ENCODE results near the gene PROC. TPM values are rescaled to one million over a fixed set of nuclear protein-coding genes. Genes with fewer than 3 reads are reported as not detected.
A peak's percentile ranks its signal among the peaks of the same experiment; 100 is the strongest.

PROC gene
- total and polyA plus RNA-seq, 8 donors: 0.50 to 4.6 (median 3.7) TPM; not detected in 1

DNA sequence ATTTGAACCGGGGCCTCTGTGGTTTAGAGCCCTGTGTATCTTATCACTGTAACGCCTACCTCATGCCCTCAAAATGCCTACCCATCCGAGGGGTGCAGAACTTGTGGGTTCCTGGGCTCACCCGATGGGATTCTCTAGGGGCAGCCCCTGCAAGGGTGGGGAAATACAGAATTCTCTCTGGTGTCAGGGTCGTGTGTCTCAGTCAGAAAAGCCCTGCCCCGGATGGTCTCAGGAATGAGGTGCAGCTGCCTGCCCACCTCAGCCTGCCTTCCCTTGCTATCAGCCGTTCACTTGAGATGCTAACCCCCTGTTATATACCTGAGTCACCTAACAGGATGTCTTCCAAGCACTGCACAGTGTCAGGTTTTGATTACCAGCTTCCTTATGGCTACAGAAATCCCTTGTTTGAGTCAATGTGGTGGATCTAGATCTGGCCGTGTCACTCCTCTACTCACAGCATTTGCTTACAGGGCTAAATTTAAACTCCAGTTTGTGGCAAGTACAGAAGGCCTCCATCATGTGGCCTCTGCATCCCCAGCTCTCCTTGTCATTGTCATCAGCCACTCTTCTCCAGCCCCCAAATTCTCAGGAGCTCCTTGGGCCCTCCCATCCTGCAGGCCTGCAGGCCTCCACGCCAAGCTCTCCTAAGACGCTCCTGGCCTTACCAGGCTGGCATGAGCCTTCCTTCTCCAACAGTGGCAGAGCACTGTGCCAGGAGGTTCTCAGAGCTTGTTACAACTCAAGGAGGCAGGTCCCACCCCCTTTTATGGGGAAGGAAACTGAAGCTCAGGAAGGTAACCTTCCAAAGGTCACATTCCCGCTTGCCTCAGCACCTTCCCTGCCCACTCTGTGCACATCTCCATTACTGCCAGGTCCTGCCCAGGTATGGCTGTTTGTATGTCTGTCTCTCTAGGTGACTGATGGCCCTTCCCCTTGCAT is 16.2 kb upstream of the PROC start:
- DNase-seq (no peak), ATAC-seq (no peak)
- Histone ChIP-seq H3K27me3 (no peaks in the 10 kb centered on the region), H3K9me3 (no peaks in the 10 kb centered on the region), H3K27ac (no peak overlapping the region), H3K36me3 (no peaks in the 10 kb centered on the region), H3K4me1 (peaks cover 14 to 37% of the 10 kb centered on the region in 2 donors), H3K4me3 (no peak overlapping the region)
- TF ChIP-seq, protein P1, sequence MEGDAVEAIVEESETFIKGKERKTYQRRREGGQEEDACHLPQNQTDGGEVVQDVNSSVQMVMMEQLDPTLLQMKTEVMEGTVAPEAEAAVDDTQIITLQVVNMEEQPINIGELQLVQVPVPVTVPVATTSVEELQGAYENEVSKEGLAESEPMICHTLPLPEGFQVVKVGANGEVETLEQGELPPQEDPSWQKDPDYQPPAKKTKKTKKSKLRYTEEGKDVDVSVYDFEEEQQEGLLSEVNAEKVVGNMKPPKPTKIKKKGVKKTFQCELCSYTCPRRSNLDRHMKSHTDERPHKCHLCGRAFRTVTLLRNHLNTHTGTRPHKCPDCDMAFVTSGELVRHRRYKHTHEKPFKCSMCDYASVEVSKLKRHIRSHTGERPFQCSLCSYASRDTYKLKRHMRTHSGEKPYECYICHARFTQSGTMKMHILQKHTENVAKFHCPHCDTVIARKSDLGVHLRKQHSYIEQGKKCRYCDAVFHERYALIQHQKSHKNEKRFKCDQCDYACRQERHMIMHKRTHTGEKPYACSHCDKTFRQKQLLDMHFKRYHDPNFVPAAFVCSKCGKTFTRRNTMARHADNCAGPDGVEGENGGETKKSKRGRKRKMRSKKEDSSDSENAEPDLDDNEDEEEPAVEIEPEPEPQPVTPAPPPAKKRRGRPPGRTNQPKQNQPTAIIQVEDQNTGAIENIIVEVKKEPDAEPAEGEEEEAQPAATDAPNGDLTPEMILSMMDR (IDR thresholded peaks at IDR 0.05): no peak
- intact Hi-C loops (cut with DNase I): no loop called here

DNA sequence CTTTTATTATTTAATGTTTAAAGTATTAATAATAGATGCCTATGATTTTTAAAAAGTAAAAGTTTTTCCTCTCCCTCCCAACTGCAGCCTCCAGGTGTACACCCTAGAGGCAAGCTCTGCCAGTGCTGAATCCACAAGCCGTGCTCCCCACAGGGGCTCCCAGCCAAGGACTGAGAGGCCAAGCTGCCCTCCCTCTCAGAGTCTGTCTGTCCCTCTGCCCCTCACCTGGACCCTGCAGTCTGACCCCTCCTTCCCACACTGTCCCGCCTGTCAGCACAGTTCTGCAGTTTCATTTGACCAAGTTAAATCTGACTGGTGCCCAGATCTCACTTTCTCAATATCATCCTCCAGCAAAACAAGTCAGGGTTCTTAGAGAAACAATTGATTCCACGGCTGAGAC is 14.8 kb upstream of the PROC start:
- H3K4me3 ChIP-seq: no peak overlapping the region
- intact Hi-C loops (cut with DNase I): no loop called here
- no peaks in the 10 kb centered on the region for H3K9me3 ChIP-seq
- peaks cover 17 to 38% of the 10 kb centered on the region in 2 donors for H3K4me1 ChIP-seq
- TF ChIP-seq, protein P1 (IDR thresholded peaks at IDR 0.05): no peak
- no peak for ATAC-seq
- no peaks in the 10 kb centered on the region for H3K27me3 ChIP-seq
- peak in 1 of 4 donors; percentile 43 for DNase-seq
- H3K27ac ChIP-seq: no peak overlapping the region
- H3K36me3 ChIP-seq: no peaks in the 10 kb centered on the region

DNA sequence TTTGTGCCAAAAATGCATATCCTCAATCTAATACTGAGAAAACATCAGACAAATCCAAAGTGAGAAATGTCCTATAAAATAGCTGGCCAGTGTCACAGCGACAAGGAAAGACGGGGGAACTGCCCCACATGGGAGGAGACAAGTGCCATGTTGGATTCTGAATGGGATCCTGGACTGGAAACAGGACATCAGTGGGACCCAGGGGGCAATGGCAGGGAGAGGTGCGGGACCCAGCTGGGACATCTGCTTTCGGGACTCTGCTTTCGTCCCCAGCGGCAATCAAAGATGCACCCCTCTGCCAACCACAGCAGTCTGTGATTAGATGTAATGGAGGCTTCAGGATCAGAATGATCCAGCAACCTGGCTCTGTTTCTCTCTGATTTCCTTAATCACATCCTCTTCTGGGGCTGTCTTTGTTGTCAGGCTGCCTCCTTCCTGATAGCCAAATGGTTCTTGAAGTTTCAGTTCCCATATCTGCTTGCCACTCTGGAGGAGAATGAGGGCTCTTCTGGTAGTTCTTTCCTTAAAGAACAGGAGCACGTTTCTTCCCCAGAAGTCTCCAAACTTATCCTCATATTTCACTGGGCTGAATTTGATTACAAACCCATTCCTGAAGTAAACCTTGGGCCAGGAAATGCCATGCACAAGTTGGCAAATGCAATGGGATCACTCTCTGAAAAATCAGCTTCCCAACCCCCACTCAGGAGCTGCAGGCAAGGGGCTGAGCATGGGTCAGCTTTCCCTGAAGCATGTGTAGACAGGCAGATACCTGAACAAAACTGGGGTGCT is 13.6 kb upstream of the PROC start:
- Histone ChIP-seq H3K9me3 (no peaks in the 10 kb centered on the region), H3K36me3 (no peaks in the 10 kb centered on the region), H3K4me1 (peaks cover 20 to 38% of the 10 kb centered on the region in 2 donors), H3K27me3 (no peaks in the 10 kb centered on the region), H3K27ac (peak overlapping the region; percentile 41 to 48), H3K4me3 (no peak overlapping the region)
- intact Hi-C loops (cut with DNase I): no loop called here
- TF ChIP-seq, protein P1 (IDR thresholded peaks at IDR 0.05): no peak
- DNase-seq: no peak
- ATAC-seq: no peak

DNA sequence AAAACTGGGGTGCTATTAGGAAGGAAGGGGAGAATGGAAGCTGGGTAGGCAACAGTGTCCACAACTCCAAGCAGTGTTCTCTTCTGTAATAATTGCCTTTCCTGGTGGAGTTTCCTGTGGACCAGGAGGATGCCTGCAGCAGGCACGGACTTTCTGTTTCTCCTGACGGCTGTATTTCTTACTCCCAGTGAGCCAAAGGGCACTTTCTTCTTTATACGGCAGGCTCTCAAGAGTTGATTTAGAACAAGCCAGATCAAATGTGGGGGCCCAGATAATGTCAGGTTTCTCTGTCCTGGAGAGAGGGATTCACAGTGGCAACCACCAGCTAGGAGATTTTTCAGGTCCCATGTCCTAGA is 13.0 kb upstream of the PROC start:
- TF ChIP-seq, protein P1 (IDR thresholded peaks at IDR 0.05): no peak
- Histone ChIP-seq H3K4me1 (peaks cover 19 to 38% of the 10 kb centered on the region in 2 donors), H3K9me3 (no peaks in the 10 kb centered on the region), H3K27ac (peak overlapping the region; percentile 41 to 48), H3K27me3 (no peaks in the 10 kb centered on the region), H3K36me3 (no peaks in the 10 kb centered on the region), H3K4me3 (no peak overlapping the region)
- intact Hi-C loops (cut with DNase I): no loop called here
- no peak for DNase-seq
- no peak for ATAC-seq

DNA sequence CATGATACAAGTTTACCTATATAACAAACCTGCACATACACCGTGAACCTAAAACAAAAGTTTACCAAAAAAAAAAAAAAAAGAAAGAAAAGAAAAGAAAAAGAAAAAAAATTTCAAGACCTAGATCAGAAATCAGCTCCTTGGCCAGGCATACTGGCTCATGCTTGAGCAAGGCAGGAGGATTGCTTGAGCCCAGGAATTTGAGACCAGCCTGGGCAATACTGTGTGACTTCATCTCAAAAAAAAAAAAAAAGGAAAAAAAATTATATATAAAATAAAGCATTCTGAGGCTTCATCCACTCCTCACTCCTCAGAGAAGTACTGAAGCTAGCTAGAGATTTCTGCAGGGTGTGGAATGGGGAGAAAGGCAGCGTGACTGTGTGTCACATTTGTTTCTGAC is 11.8 kb upstream of the PROC start:
- Histone ChIP-seq H3K4me1 (peaks cover 24 to 47% of the 10 kb centered on the region in 2 donors), H3K9me3 (no peaks in the 10 kb centered on the region), H3K27ac (no peak overlapping the region), H3K4me3 (no peak overlapping the region), H3K27me3 (no peaks in the 10 kb centered on the region), H3K36me3 (no peaks in the 10 kb centered on the region)
- intact Hi-C loops (cut with DNase I): no loop called here
- no peak for DNase-seq
- ATAC-seq: no peak
- TF ChIP-seq, protein P1 (IDR thresholded peaks at IDR 0.05): no peak
